T-helper 1 cell treated with Interleukin-12 subunit alpha and Interleukin-12 subunit beta and Interleukin-4 antibody, amounts not matched to agents 30 μg/mL and 1 μg/mL, for 36 hours (primary cell): ENCODE measurements around the gene MYO7A.

Source experiments
- H3K27ac Mint-ChIP-seq: one replicate; pipeline ENCODE4 v1.8.0; 2021; ENCODE audit warnings: mild to moderate bottlenecking, mixed read lengths
- H3K27me3 Mint-ChIP-seq: one replicate; pipeline ENCODE4 v1.8.0; 2021; ENCODE audit warnings: low read depth, mixed read lengths
- H3K36me3 Mint-ChIP-seq: one replicate; pipeline ENCODE4 v1.8.0; 2021; ENCODE audit warnings: low read depth, mixed read lengths
- H3K4me1 Mint-ChIP-seq: one replicate; pipeline ENCODE4 v1.8.0; 2021; ENCODE audit warnings: low read depth, mixed read lengths
- H3K4me3 Mint-ChIP-seq: one replicate; pipeline ENCODE4 v1.8.0; 2021; ENCODE audit warnings: mild to moderate bottlenecking, moderate library complexity, mixed read lengths
- H3K9me3 Mint-ChIP-seq: one replicate; pipeline ENCODE4 v1.8.0; 2021; ENCODE audit warnings: mixed read lengths

The MYO7A gene

GRCh38 chr11:77139201-77139600, 11.2 kb downstream of the MYO7A start:
- no peak overlapping the region for H3K27ac Mint-ChIP-seq
- H3K4me1 Mint-ChIP-seq = peaks cover 10% of the 10 kb centered on the region
- no peaks in the 10 kb centered on the region for H3K9me3 Mint-ChIP-seq
- no peak overlapping the region for H3K4me3 Mint-ChIP-seq
- peaks cover 47% of the 10 kb centered on the region for H3K27me3 Mint-ChIP-seq
- H3K36me3 Mint-ChIP-seq = no peaks in the 10 kb centered on the region

- Mint-ChIP-seq H3K27me3 (peaks cover 47% of the 10 kb centered on the region), H3K4me3 (no peak overlapping the region), H3K36me3 (no peaks in the 10 kb centered on the region), H3K27ac (no peak overlapping the region), H3K9me3 (no peaks in the 10 kb centered on the region), H3K4me1 (peaks cover 10% of the 10 kb centered on the region)
These were observed 12.3 kb downstream of the MYO7A start for GRCh38 chr11:77140231-77140851.

GRCh38 chr11:77141034-77141433, 13.0 kb downstream of the MYO7A start:
- no peaks in the 10 kb centered on the region for H3K9me3 Mint-ChIP-seq
- H3K4me3 Mint-ChIP-seq = no peak overlapping the region
- H3K36me3 Mint-ChIP-seq = no peaks in the 10 kb centered on the region
- H3K27me3 Mint-ChIP-seq = peaks cover 47% of the 10 kb centered on the region
- H3K4me1 Mint-ChIP-seq = peaks cover 10% of the 10 kb centered on the region
- no peak overlapping the region for H3K27ac Mint-ChIP-seq

DNA sequence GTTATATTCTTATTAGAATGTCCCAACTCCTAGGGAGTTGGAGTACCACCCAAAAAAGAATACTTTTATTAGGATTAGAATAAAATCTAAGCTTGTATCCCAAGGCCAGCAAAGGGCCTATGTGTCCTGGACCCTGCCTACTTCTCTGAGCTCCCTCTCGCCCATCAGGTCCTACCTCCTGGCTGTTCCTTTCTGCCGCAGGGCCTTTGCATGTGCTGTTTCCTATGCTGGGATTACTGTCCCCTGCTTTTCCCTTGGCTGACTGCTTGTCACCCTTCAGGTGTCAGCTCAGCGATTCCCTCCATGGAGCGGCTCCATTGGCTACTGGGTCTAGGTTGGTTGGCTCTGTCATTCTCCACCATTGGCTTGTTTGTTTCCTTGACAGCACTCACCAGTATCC, 13.4 kb downstream of the MYO7A start:
- Mint-ChIP-seq H3K27ac (no peak overlapping the region), H3K4me1 (peaks cover 9% of the 10 kb centered on the region), H3K4me3 (no peak overlapping the region), H3K27me3 (peaks cover 46% of the 10 kb centered on the region), H3K9me3 (no peaks in the 10 kb centered on the region), H3K36me3 (no peaks in the 10 kb centered on the region)

GRCh38 chr11:77142091-77142975, 14.3 kb downstream of the MYO7A start:
- H3K36me3 Mint-ChIP-seq = no peaks in the 10 kb centered on the region
- H3K27ac Mint-ChIP-seq = no peak overlapping the region

GRCh38 chr11:77143405-77144020, 15.5 kb downstream of the MYO7A start:
- no peaks in the 10 kb centered on the region for H3K36me3 Mint-ChIP-seq
- H3K4me1 Mint-ChIP-seq = peaks cover 14% of the 10 kb centered on the region
- no peaks in the 10 kb centered on the region for H3K9me3 Mint-ChIP-seq
- H3K27ac Mint-ChIP-seq = no peak overlapping the region
- H3K4me3 Mint-ChIP-seq = no peak overlapping the region
- peaks cover 37% of the 10 kb centered on the region for H3K27me3 Mint-ChIP-seq

More at GRCh38 chr11:77142091-77142975, 14.3 kb downstream of the MYO7A start:
- H3K9me3 Mint-ChIP-seq = no peaks in the 10 kb centered on the region
- H3K4me3 Mint-ChIP-seq = peak overlapping the region; percentile 3
- peaks cover 38% of the 10 kb centered on the region for H3K27me3 Mint-ChIP-seq
- H3K4me1 Mint-ChIP-seq = peaks cover 9% of the 10 kb centered on the region

DNA sequence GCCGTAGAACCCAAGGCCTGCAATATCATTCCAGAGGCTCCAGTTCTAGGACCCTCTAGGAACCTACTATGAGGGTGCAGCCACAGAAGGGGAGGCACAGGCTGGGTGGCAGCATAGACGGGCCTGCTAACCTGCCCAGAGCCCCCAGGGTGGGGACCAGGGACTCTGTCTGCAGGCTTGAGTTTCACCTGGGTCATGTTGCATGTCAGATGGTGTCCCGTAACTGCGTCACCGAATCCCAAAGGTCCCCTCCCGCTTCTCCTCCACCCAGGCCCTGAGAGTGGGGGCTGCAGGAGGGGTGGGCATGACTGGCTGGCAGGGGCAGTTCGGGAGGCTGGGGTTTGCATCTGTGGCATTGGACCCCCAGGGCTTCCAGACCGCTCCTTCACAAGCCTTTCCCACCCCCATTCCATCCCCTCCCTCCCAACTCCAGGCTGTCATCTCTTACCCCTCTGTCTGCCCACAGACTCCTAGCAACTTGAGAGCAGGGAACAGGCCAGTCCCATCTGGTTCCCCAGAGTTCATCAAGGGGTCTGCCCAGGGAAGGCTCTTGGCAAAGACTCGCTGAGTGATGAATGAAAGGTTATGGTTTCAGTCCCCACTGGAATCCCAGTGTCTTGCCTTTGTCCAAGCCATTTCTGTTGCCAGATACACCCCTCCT, 16.3 kb downstream of the MYO7A start:
- Mint-ChIP-seq H3K9me3 (no peaks in the 10 kb centered on the region), H3K27me3 (peaks cover 28% of the 10 kb centered on the region), H3K4me3 (no peak overlapping the region), H3K4me1 (peaks cover 14% of the 10 kb centered on the region), H3K36me3 (no peaks in the 10 kb centered on the region), H3K27ac (no peak overlapping the region)

GRCh38 chr11:77144857-77145428, 16.9 kb downstream of the MYO7A start:
- Mint-ChIP-seq H3K27me3 (peaks cover 22% of the 10 kb centered on the region), H3K9me3 (no peaks in the 10 kb centered on the region), H3K4me3 (no peak overlapping the region), H3K36me3 (no peaks in the 10 kb centered on the region), H3K4me1 (peaks cover 14% of the 10 kb centered on the region), H3K27ac (no peak overlapping the region)

DNA sequence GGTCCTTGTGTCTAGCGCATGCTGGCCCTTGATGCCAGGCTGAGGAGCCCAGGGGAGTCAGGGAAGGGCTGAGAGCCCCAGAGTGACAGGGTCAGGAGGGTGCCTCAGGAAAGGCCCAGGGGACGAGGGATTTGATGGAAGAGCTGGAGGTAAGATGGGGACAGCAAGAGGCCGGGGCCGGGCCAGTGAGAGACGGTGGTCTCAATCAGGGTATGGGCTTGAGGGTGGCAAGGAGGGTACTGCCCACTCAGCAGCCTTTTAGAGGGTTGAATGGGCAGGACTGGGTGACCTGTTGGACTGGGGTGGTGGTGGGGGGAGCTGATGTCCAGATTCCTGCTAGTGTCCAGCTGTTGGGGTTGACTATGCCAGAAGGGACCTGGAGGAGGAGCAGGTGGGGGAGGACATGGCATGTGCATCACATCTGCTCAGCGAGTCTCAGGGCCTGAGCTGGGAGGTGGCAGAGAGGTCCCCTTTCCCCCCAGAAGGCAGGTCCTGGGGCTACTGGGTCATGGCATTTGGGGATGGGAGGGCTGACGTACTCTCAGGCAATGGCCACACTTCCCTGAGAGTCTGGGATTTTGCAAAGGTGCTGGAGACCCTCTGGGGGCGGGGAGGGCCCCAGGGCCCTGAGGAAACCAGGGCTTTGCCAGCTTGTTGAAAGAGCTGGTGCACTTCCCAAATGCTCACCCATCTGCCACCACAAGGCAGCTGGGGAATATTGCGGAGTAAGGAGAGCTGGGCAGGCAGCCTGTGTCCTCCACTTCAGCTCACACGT, 18.4 kb downstream of the MYO7A start:
- Mint-ChIP-seq H3K27me3 (peaks cover 21% of the 10 kb centered on the region), H3K36me3 (no peaks in the 10 kb centered on the region), H3K9me3 (no peaks in the 10 kb centered on the region), H3K27ac (no peak overlapping the region), H3K4me1 (peaks cover 18% of the 10 kb centered on the region), H3K4me3 (no peak overlapping the region)

DNA sequence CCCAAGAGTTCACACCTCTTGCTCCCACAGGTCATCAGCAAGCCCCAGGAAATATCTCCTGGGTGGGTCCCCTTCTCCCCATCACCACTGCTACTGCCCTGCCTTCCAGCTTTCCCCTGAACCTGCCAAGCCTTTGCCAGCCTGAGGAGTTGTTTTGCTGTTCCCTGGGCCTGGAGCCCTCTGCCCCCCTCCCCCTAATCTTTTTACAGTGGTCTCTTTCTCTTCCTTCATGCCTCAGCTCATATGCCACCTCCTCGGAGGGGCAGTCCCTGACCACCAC, 18.9 kb downstream of the MYO7A start:
- no peaks in the 10 kb centered on the region for H3K36me3 Mint-ChIP-seq
- H3K4me1 Mint-ChIP-seq = peaks cover 20% of the 10 kb centered on the region
- no peak overlapping the region for H3K4me3 Mint-ChIP-seq
- H3K27ac Mint-ChIP-seq = no peak overlapping the region
- no peaks in the 10 kb centered on the region for H3K9me3 Mint-ChIP-seq
- H3K27me3 Mint-ChIP-seq = peaks cover 18% of the 10 kb centered on the region

DNA sequence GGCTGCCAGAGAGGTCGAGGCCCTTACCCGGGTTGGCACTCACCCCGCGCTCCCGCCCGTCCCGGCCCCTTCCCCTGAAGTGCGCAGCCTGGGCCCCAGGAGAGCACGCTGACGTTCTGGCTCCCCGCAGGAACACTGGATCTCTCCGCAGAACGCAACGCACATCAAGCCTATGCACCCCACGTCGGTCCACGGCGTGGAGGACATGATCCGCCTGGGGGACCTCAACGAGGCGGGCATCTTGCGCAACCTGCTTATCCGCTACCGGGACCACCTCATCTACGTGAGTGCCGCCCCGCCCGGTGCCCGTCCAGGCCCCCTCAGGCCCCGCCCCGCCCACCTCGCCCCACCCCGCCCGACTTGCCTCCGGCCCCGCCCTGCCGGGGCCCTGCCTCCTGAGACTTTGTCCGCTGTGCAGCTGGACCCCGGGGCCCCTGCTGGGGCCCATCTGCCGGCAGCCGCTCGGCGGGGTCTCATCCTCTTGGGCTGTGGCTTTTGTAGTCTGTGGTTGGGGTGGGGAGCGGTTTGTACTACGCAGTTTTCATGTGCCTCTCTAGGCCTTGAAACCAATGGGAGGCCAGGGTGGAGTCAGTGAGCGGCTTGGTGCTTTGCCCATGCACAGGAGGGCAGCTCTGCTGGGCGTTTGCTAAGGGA, 19.7 kb downstream of the MYO7A start:
- Mint-ChIP-seq H3K9me3 (no peaks in the 10 kb centered on the region), H3K36me3 (no peaks in the 10 kb centered on the region), H3K4me1 (peaks cover 25% of the 10 kb centered on the region), H3K27me3 (peaks cover 17% of the 10 kb centered on the region), H3K27ac (peak overlapping the region; percentile 43), H3K4me3 (peak overlapping the region; percentile 20)

- no peak overlapping the region for H3K4me3 Mint-ChIP-seq
- H3K27ac Mint-ChIP-seq = no peak overlapping the region
- no peaks in the 10 kb centered on the region for H3K9me3 Mint-ChIP-seq
- H3K4me1 Mint-ChIP-seq = peaks cover 32% of the 10 kb centered on the region
- H3K27me3 Mint-ChIP-seq = peaks cover 12% of the 10 kb centered on the region
- no peaks in the 10 kb centered on the region for H3K36me3 Mint-ChIP-seq
These were observed 21.1 kb downstream of the MYO7A start for GRCh38 chr11:77148963-77149715.
